Body of pancreas (tissue), 4 donors: ENCODE data around the gene TSPO2.

ENCODE experiments used
- POLR2A ChIP-seq, 3 donors: fragments of 450-650 bp; IDR thresholded peaks; one replicate each; pipeline ENCODE4 v1.6.1; 2016; ENCODE audit warnings: antibody characterized with exemption in 3 of 3, mild to moderate bottlenecking in 2 of 3
- TF ChIP-seq, protein P1 (sequence below), 7 experiments: fragments of 450-650 bp in 4 of 7; fragments of 200-600 bp in 3 of 7; sonication (generic) in 3 of 7; IDR thresholded peaks; one replicate each; pipeline ENCODE4 v1.5.1; 2016 to 2019; ENCODE audit warnings: antibody characterized with exemption in 7 of 7

GRCh38 chr6:41061196-41061726, 19.0 kb downstream of the TSPO2 start:
- TF ChIP-seq POLR2A (IDR thresholded peaks at IDR 0.05) = no peak
- TF ChIP-seq, protein P1, sequence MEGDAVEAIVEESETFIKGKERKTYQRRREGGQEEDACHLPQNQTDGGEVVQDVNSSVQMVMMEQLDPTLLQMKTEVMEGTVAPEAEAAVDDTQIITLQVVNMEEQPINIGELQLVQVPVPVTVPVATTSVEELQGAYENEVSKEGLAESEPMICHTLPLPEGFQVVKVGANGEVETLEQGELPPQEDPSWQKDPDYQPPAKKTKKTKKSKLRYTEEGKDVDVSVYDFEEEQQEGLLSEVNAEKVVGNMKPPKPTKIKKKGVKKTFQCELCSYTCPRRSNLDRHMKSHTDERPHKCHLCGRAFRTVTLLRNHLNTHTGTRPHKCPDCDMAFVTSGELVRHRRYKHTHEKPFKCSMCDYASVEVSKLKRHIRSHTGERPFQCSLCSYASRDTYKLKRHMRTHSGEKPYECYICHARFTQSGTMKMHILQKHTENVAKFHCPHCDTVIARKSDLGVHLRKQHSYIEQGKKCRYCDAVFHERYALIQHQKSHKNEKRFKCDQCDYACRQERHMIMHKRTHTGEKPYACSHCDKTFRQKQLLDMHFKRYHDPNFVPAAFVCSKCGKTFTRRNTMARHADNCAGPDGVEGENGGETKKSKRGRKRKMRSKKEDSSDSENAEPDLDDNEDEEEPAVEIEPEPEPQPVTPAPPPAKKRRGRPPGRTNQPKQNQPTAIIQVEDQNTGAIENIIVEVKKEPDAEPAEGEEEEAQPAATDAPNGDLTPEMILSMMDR (IDR thresholded peaks at IDR 0.05) = no peak
